GM21717 (cell line): ENCODE measurements around the gene ABCA7.
A peak's percentile ranks its signal among the peaks of the same experiment; 100 is the strongest.

Source experiments
- ATAC-seq: cut with Tn5 transposase; IDR thresholded peaks from one replicate; pipeline ENCODE4 v1.9.1; 2021; ENCODE audit warnings: mild to moderate bottlenecking, moderate library complexity; ENCODE audit not compliant: unreplicated experiment

The ABCA7 gene

GRCh38 chr19:1086613-1087012 is 46.7 kb downstream of the ABCA7 start:
- no peak for ATAC-seq

- ATAC-seq: no peak
These were observed 48.0 kb downstream of the ABCA7 start for GRCh38 chr19:1087813-1088415.

GRCh38 chr19:1088416-1089010 is 48.6 kb downstream of the ABCA7 start:
- no peak for ATAC-seq

GRCh38 chr19:1089126-1089771 is 49.3 kb downstream of the ABCA7 start:
- ATAC-seq: no peak

GRCh38 chr19:1089891-1090290 is 50.0 kb downstream of the ABCA7 start:
- no peak for ATAC-seq

GRCh38 chr19:1090731-1091543 is 51.0 kb downstream of the ABCA7 start:
- ATAC-seq: no peak

GRCh38 chr19:1091544-1092175 is 51.8 kb downstream of the ABCA7 start:
- no peak for ATAC-seq

GRCh38 chr19:1093330-1093729 is 53.4 kb downstream of the ABCA7 start:
- no peak for ATAC-seq

- no peak for ATAC-seq
These were observed 54.1 kb downstream of the ABCA7 start for GRCh38 chr19:1093811-1094553.

- ATAC-seq: no peak
These were observed 54.7 kb downstream of the ABCA7 start for GRCh38 chr19:1094655-1094977.

- ATAC-seq: peak; percentile 55
These were observed 55.2 kb downstream of the ABCA7 start, which contains the start of gene POLR2E for GRCh38 chr19:1094978-1095701. POLR2E (minus strand) TSS chr19:1095375; CDS start chr19:1095315, 60 bp downstream.

GRCh38 chr19:1097810-1098176 is 57.9 kb downstream of the ABCA7 start:
- no peak for ATAC-seq

GRCh38 chr19:1098177-1099051 is 58.5 kb downstream of the ABCA7 start:
- no peak for ATAC-seq

GRCh38 chr19:1101337-1101698 is 61.4 kb downstream of the ABCA7 start:
- no peak for ATAC-seq

GRCh38 chr19:1102407-1103131 is 62.7 kb downstream of the ABCA7 start:
- no peak for ATAC-seq

GRCh38 chr19:1103132-1103707 is 63.3 kb downstream of the ABCA7 start:
- no peak for ATAC-seq

GRCh38 chr19:1103708-1104310 is 63.9 kb downstream of the ABCA7 start, which contains the start of gene GPX4:
GPX4 (plus strand) TSS chr19:1103994; CDS start chr19:1104044, 50 bp downstream.
- peak; percentile 39 for ATAC-seq
